Astrocyte (in vitro differentiated cells and primary cell): ENCODE measurements around the gene TRIM63. TPM values are rescaled to one million over a fixed set of nuclear protein-coding genes. Genes with fewer than 3 reads are reported as not detected.

Source experiments
- DNase-seq: peaks from one replicate; pipeline ENCODE4 v3.0.0-alpha.2; 2010; ENCODE audit warnings: low read depth
- FAIRE-seq: peaks from 2 replicates; lab custom pipeline; 2011; peaks lifted over from hg19 to GRCh38; lab: Jason Lieb, UNC
- H2AFZ ChIP-seq: 2 replicates; pipeline ENCODE4 v1.6.0; 2012; ENCODE audit warnings: low read depth, low read length, inconsistent platforms
- H3K27ac ChIP-seq: 2 replicates; pipeline ENCODE4 v1.5.1; 2011; ENCODE audit warnings: low read depth, low read length, inconsistent platforms
- H3K27me3 ChIP-seq: 2 replicates; pipeline ENCODE4 v1.6.0; 2011; ENCODE audit warnings: low read length, inconsistent platforms; ENCODE audit not compliant: insufficient read depth
- H3K36me3 ChIP-seq: 2 replicates; pipeline ENCODE4 v1.5.1; 2011; ENCODE audit warnings: low read length, inconsistent platforms; ENCODE audit not compliant: insufficient read depth
- H3K4me1 ChIP-seq: 2 replicates; pipeline ENCODE4 v1.5.1; 2011; ENCODE audit warnings: low read length, inconsistent platforms; ENCODE audit not compliant: insufficient read depth
- H3K4me2 ChIP-seq: 2 replicates; pipeline ENCODE4 v1.6.0; 2012; ENCODE audit warnings: low read length, inconsistent platforms
- H3K4me3 ChIP-seq: 2 replicates; pipeline ENCODE4 v1.5.1; 2011; ENCODE audit warnings: low read depth, mild to moderate bottlenecking, low read length, inconsistent platforms; ENCODE audit not compliant: insufficient read depth
- H3K79me2 ChIP-seq: 2 replicates; pipeline ENCODE4 v1.6.0; 2012; ENCODE audit warnings: mild to moderate bottlenecking, low read length, inconsistent platforms; ENCODE audit not compliant: insufficient read depth
- H3K9ac ChIP-seq: 2 replicates; pipeline ENCODE4 v1.6.0; 2012; ENCODE audit warnings: mild to moderate bottlenecking, low read length, inconsistent platforms
- H3K9me3 ChIP-seq: 2 replicates; pipeline ENCODE4 v1.5.1; 2012; ENCODE audit warnings: low read depth, mild to moderate bottlenecking, low read length, inconsistent platforms; ENCODE audit not compliant: insufficient read depth
- H4K20me1 ChIP-seq: 2 replicates; pipeline ENCODE4 v1.6.0; 2012; ENCODE audit warnings: low read length, inconsistent platforms; ENCODE audit not compliant: insufficient read depth
- H3K27ac Mint-ChIP-seq: one replicate; pipeline ENCODE4 v1.8.0; 2021; ENCODE audit warnings: mild to moderate bottlenecking, mixed read lengths; ENCODE audit not compliant: unreplicated experiment
- H3K27me3 Mint-ChIP-seq: one replicate; pipeline ENCODE4 v1.8.0; 2021; ENCODE audit warnings: low read depth, mixed read lengths; ENCODE audit not compliant: unreplicated experiment
- H3K36me3 Mint-ChIP-seq: one replicate; pipeline ENCODE4 v1.8.0; 2021; ENCODE audit warnings: low read depth, mixed read lengths; ENCODE audit not compliant: unreplicated experiment
- H3K4me1 Mint-ChIP-seq: one replicate; pipeline ENCODE4 v1.8.0; 2021; ENCODE audit warnings: low read depth, mixed read lengths; ENCODE audit not compliant: unreplicated experiment
- H3K4me3 Mint-ChIP-seq: one replicate; pipeline ENCODE4 v1.8.0; 2021; ENCODE audit warnings: mild to moderate bottlenecking, moderate library complexity, mixed read lengths; ENCODE audit not compliant: unreplicated experiment
- H3K9me3 Mint-ChIP-seq: one replicate; pipeline ENCODE4 v1.8.0; 2021; ENCODE audit warnings: mild to moderate bottlenecking, mixed read lengths; ENCODE audit not compliant: unreplicated experiment
- EZH2 ChIP-seq: IDR thresholded peaks from 2 replicates; pipeline ENCODE4 v1.6.1; 2012; ENCODE audit warnings: mild to moderate bottlenecking, low read length, inconsistent platforms; ENCODE audit not compliant: insufficient read depth
- total RNA-seq: library from RNA; stranded (reverse); gene quantifications from 2 replicates; pipeline ENCODE4 v1.2.1, GENCODE V29; 2021
- TF ChIP-seq, protein P1 (sequence below): IDR thresholded peaks from 2 replicates; pipeline ENCODE4 v1.5.1; 2011; ENCODE audit warnings: low read depth, mild to moderate bottlenecking, inconsistent platforms, low read length, moderate library complexity; ENCODE audit not compliant: insufficient read depth

TRIM63 gene
- total RNA-seq, 1 donor from 2014 or later, result not detected

DNA sequence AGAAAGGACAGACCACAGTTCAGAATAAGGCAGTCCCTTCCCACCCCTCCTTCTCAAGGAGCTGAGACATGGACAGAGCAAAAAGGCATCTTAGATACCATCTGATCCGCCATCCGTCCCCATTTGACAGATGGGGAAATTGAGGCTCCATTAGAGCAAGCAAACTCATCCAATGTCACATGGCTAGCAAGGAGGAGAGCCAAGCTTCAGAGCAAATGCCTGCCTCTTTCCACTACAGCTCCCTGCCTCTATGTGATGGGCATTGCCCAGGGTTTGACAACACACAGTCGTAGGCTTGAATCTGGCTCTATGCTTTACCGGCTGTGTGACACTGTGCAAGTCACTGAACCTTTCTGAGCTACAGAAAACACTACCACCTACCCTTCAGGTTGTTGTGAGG lies 25.5 kb downstream of the TRIM63 start:
- Histone ChIP-seq H3K4me2 (no peak overlapping the region), H3K9me3 (no peaks in the 10 kb centered on the region), H3K36me3 (no peaks in the 10 kb centered on the region), H2AFZ (no peak overlapping the region), H3K27ac (no peak overlapping the region), H3K4me1 (peaks cover 2% of the 10 kb centered on the region), H3K4me3 (no peak overlapping the region), H3K9ac (no peak overlapping the region), H3K79me2 (no peaks in the 10 kb centered on the region), H3K27me3 (peaks cover 38% of the 10 kb centered on the region), H4K20me1 (no peaks in the 10 kb centered on the region)
- no peak overlapping the region for H3K4me3 Mint-ChIP-seq
- H3K36me3 Mint-ChIP-seq, result peaks cover 3% of the 10 kb centered on the region
- peaks cover 49% of the 10 kb centered on the region for H3K27me3 Mint-ChIP-seq
- H3K4me1 Mint-ChIP-seq, result no peaks in the 10 kb centered on the region
- TF ChIP-seq EZH2, result no peak
- TF ChIP-seq, protein P1, sequence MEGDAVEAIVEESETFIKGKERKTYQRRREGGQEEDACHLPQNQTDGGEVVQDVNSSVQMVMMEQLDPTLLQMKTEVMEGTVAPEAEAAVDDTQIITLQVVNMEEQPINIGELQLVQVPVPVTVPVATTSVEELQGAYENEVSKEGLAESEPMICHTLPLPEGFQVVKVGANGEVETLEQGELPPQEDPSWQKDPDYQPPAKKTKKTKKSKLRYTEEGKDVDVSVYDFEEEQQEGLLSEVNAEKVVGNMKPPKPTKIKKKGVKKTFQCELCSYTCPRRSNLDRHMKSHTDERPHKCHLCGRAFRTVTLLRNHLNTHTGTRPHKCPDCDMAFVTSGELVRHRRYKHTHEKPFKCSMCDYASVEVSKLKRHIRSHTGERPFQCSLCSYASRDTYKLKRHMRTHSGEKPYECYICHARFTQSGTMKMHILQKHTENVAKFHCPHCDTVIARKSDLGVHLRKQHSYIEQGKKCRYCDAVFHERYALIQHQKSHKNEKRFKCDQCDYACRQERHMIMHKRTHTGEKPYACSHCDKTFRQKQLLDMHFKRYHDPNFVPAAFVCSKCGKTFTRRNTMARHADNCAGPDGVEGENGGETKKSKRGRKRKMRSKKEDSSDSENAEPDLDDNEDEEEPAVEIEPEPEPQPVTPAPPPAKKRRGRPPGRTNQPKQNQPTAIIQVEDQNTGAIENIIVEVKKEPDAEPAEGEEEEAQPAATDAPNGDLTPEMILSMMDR, result no peak
- peaks cover 3% of the 10 kb centered on the region for H3K9me3 Mint-ChIP-seq
- FAIRE-seq (no peak), DNase-seq (no peak)
- H3K27ac Mint-ChIP-seq, result no peak overlapping the region

DNA sequence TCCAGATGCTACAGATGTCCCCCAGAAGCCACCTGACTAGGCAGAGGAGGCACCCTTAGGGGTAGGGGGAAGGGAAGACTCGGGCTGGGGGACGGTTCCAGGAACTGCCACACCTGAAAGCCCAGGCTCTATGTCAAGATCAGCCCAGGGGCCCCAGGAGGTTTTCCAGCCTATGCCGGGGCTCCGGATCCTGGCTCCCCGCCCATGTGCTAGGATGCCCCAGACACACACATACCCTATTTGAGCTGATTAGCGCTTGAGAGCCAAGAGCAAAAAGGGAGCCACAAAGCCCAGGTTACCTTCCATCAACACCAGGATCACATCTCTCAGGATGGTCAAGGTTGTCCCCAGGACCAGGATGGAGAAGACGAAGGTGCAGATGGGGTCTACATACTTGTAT lies 26.0 kb downstream of the TRIM63 start:
- Histone ChIP-seq H3K4me2 (no peak overlapping the region), H3K79me2 (no peaks in the 10 kb centered on the region), H3K9me3 (no peaks in the 10 kb centered on the region), H3K36me3 (no peaks in the 10 kb centered on the region), H3K27ac (no peak overlapping the region), H4K20me1 (no peaks in the 10 kb centered on the region), H3K27me3 (peaks cover 32% of the 10 kb centered on the region), H3K9ac (no peak overlapping the region), H3K4me3 (no peak overlapping the region), H2AFZ (no peak overlapping the region), H3K4me1 (peaks cover 5% of the 10 kb centered on the region)
- H3K9me3 Mint-ChIP-seq, result peaks cover 3% of the 10 kb centered on the region
- DNase-seq (no peak), FAIRE-seq (no peak)
- H3K4me1 Mint-ChIP-seq, result peaks cover 5% of the 10 kb centered on the region
- no peak overlapping the region for H3K4me3 Mint-ChIP-seq
- no peak for TF ChIP-seq EZH2
- TF ChIP-seq, protein P1, result no peak
- H3K27ac Mint-ChIP-seq, result no peak overlapping the region
- peaks cover 3% of the 10 kb centered on the region for H3K36me3 Mint-ChIP-seq
- H3K27me3 Mint-ChIP-seq, result peaks cover 43% of the 10 kb centered on the region

DNA sequence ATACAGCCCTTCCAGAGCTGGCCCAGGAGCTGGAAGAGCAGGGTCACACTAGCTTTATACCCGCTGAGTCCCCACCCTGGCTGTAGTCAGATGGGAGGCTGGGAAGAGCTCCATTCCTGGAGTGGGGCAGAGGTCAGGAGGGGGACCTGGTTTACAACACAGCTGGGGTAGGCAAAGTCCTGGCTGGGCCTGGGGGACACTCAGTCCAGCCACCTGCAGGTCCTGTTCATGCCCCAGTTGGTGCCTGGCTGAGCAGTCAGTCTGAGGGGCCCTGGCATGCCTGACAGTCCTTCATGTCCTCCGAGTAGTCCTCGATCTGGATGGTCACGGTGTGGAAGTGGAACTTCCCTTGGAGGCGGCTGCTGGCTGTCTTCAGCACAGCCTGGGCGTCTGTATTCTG lies 28.5 kb downstream of the TRIM63 start:
- no peaks in the 10 kb centered on the region for H3K36me3 ChIP-seq
- no peaks in the 10 kb centered on the region for H3K9me3 ChIP-seq
- H3K79me2 ChIP-seq, result no peaks in the 10 kb centered on the region
- H3K9me3 Mint-ChIP-seq, result peaks cover 3% of the 10 kb centered on the region
- peaks cover 4% of the 10 kb centered on the region for H3K36me3 Mint-ChIP-seq
- H3K4me1 ChIP-seq, result peaks cover 7% of the 10 kb centered on the region
- H3K4me3 Mint-ChIP-seq, result no peak overlapping the region
- no peak for DNase-seq
- no peaks in the 10 kb centered on the region for H4K20me1 ChIP-seq
- H3K27ac Mint-ChIP-seq, result no peak overlapping the region
- peaks cover 12% of the 10 kb centered on the region for H3K27me3 ChIP-seq
- no peak overlapping the region for H2AFZ ChIP-seq
- no peak overlapping the region for H3K9ac ChIP-seq
- TF ChIP-seq EZH2, result no peak
- TF ChIP-seq, protein P1, result no peak
- peaks cover 29% of the 10 kb centered on the region for H3K27me3 Mint-ChIP-seq
- no peak for FAIRE-seq
- peaks cover 16% of the 10 kb centered on the region for H3K4me1 Mint-ChIP-seq
- H3K27ac ChIP-seq, result no peak overlapping the region
- no peak overlapping the region for H3K4me3 ChIP-seq
- no peak overlapping the region for H3K4me2 ChIP-seq
